IPS-18c (cell line): ENCODE measurements around the gene AARSD1.
"Not testable (repeated sequence)": the region's sequence is repeated elsewhere in the genome, so short reads cannot be mapped to it uniquely, and the experiment has no call there.

Experiments used
- H3K4me3 ChIP-seq: 2 replicates; pipeline ENCODE4 v1.7.0; 2013; ENCODE audit warnings: low read depth, mild to moderate bottlenecking, low read length, moderate library complexity; ENCODE audit not compliant: insufficient read depth
- H3K9me3 ChIP-seq: one replicate; pipeline ENCODE4 v1.6.1; 2013; ENCODE audit warnings: mild to moderate bottlenecking, low read length, moderate library complexity; ENCODE audit not compliant: control insufficient read depth, insufficient read depth

The AARSD1 gene

GRCh38 chr17:42989726-42990652, 25.7 kb upstream of the AARSD1 start:
- Histone ChIP-seq H3K9me3 (no peaks in the 10 kb centered on the region), H3K4me3 (no peak overlapping the region)

- no peak overlapping the region for H3K4me3 ChIP-seq
Observed at GRCh38 chr17:42989141-42989540, 24.9 kb upstream of the AARSD1 start.

GRCh38 chr17:42985225-42985624, 21.0 kb upstream of the AARSD1 start:
- no peaks in the 10 kb centered on the region for H3K9me3 ChIP-seq
- no peak overlapping the region for H3K4me3 ChIP-seq

More at GRCh38 chr17:42989141-42989540, 24.9 kb upstream of the AARSD1 start:
- H3K9me3 ChIP-seq: no peaks in the 10 kb centered on the region

- H3K4me3 ChIP-seq: no peak overlapping the region
Observed at GRCh38 chr17:42982266-42982665, 18.0 kb upstream of the AARSD1 start.

GRCh38 chr17:42980766-42981397, 16.6 kb upstream of the AARSD1 start:
- no peaks in the 10 kb centered on the region for H3K9me3 ChIP-seq
- peak overlapping the region; percentile 98 for H3K4me3 ChIP-seq

More at GRCh38 chr17:42982266-42982665, 18.0 kb upstream of the AARSD1 start:
- no peaks in the 10 kb centered on the region for H3K9me3 ChIP-seq

GRCh38 chr17:42980274-42980765, 16.1 kb upstream of the AARSD1 start, which contains the start of gene RUNDC1:
Gene RUNDC1 (plus strand): TSS chr17:42980565. CDS start chr17:42980577, 12 bp downstream.
- Histone ChIP-seq H3K4me3 (peak within 1 kb of the TSS; percentile 98), H3K9me3 (no peaks in the 10 kb centered on the region)

- Histone ChIP-seq H3K4me3 (peak within 1 kb of the TSS; percentile 98), H3K9me3 (no peaks in the 10 kb centered on the region)
Observed at GRCh38 chr17:42979511-42980273, 15.4 kb upstream of the AARSD1 start, which contains the start of gene PTGES3L. Gene PTGES3L (minus strand): TSS chr17:42980080. CDS start chr17:42980053, 27 bp downstream.

- not testable (repeated sequence) for H3K4me3 ChIP-seq, H3K9me3 ChIP-seq
Observed at GRCh38 chr17:42975701-42976100, 11.4 kb upstream of the AARSD1 start.

GRCh38 chr17:42975265-42975664, 11.0 kb upstream of the AARSD1 start:
- Histone ChIP-seq H3K4me3 (no peak overlapping the region), H3K9me3 (no peaks in the 10 kb centered on the region)

GRCh38 chr17:42973323-42973722, 9.1 kb upstream of the AARSD1 start:
- H3K9me3 ChIP-seq, H3K4me3 ChIP-seq: not testable (repeated sequence)

- Histone ChIP-seq H3K9me3 (no peaks in the 10 kb centered on the region), H3K4me3 (no peak overlapping the region)
Observed at GRCh38 chr17:42971589-42971988, 7.3 kb upstream of the AARSD1 start.

- H3K4me3 ChIP-seq: no peak overlapping the region
- no peaks in the 10 kb centered on the region for H3K9me3 ChIP-seq
Observed at GRCh38 chr17:42969001-42969581, 4.8 kb upstream of the AARSD1 start.

GRCh38 chr17:42967925-42968324, 3.7 kb upstream of the AARSD1 start:
- Histone ChIP-seq H3K4me3 (no peak overlapping the region), H3K9me3 (no peaks in the 10 kb centered on the region)

- H3K9me3 ChIP-seq: no peaks in the 10 kb centered on the region
Observed at GRCh38 chr17:42953669-42954068, 10.6 kb downstream of the AARSD1 start.

GRCh38 chr17:42950044-42950783, 14.0 kb downstream of the AARSD1 start:
- H3K9me3 ChIP-seq: no peaks in the 10 kb centered on the region
- H3K4me3 ChIP-seq: no peak overlapping the region

More at GRCh38 chr17:42953669-42954068, 10.6 kb downstream of the AARSD1 start:
- no peak overlapping the region for H3K4me3 ChIP-seq

- Histone ChIP-seq H3K4me3 (no peak overlapping the region), H3K9me3 (no peaks in the 10 kb centered on the region)
Observed at GRCh38 chr17:42946812-42947211, 17.4 kb downstream of the AARSD1 start.
